Mesenteric fat pad (tissue), 1 donor: ENCODE data around the gene MED13. TPM values are rescaled to one million over a fixed set of nuclear protein-coding genes. Genes with fewer than 3 reads are reported as not detected.
A peak's percentile ranks its signal among the peaks of the same experiment; 100 is the strongest.

Source experiments
- DNase-seq: peaks from one replicate; pipeline ENCODE4 v3.0.0-alpha.2; 2020; ENCODE audit warnings: low spot score
- long read RNA-seq: library from polyadenylated mRNA; unstranded; transcript quantifications from one replicate; pipeline ENCODE4 v2.0.0, GENCODE V29; 2020
- total RNA-seq: library from RNA; stranded (reverse); fragmentation: NEBNext Ultra II Directional; extraction: Animal tissue kit (Norgen Biotek cat#: 25700); gene quantifications from one replicate; pipeline ENCODE4 v1.2.1, GENCODE V29; 2021
- donor health status: DM: yes; HTN: yes; CAD: no.

The MED13 gene, protein sequence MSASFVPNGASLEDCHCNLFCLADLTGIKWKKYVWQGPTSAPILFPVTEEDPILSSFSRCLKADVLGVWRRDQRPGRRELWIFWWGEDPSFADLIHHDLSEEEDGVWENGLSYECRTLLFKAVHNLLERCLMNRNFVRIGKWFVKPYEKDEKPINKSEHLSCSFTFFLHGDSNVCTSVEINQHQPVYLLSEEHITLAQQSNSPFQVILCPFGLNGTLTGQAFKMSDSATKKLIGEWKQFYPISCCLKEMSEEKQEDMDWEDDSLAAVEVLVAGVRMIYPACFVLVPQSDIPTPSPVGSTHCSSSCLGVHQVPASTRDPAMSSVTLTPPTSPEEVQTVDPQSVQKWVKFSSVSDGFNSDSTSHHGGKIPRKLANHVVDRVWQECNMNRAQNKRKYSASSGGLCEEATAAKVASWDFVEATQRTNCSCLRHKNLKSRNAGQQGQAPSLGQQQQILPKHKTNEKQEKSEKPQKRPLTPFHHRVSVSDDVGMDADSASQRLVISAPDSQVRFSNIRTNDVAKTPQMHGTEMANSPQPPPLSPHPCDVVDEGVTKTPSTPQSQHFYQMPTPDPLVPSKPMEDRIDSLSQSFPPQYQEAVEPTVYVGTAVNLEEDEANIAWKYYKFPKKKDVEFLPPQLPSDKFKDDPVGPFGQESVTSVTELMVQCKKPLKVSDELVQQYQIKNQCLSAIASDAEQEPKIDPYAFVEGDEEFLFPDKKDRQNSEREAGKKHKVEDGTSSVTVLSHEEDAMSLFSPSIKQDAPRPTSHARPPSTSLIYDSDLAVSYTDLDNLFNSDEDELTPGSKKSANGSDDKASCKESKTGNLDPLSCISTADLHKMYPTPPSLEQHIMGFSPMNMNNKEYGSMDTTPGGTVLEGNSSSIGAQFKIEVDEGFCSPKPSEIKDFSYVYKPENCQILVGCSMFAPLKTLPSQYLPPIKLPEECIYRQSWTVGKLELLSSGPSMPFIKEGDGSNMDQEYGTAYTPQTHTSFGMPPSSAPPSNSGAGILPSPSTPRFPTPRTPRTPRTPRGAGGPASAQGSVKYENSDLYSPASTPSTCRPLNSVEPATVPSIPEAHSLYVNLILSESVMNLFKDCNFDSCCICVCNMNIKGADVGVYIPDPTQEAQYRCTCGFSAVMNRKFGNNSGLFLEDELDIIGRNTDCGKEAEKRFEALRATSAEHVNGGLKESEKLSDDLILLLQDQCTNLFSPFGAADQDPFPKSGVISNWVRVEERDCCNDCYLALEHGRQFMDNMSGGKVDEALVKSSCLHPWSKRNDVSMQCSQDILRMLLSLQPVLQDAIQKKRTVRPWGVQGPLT (N-terminal part only)
- 67.3 TPM for total RNA-seq
- long read RNA-seq, partial matches to known transcripts, result 1 of 10 reads
- long read RNA-seq, other reads (novel, unspliced or antisense), result 9 of 10 reads

DNA sequence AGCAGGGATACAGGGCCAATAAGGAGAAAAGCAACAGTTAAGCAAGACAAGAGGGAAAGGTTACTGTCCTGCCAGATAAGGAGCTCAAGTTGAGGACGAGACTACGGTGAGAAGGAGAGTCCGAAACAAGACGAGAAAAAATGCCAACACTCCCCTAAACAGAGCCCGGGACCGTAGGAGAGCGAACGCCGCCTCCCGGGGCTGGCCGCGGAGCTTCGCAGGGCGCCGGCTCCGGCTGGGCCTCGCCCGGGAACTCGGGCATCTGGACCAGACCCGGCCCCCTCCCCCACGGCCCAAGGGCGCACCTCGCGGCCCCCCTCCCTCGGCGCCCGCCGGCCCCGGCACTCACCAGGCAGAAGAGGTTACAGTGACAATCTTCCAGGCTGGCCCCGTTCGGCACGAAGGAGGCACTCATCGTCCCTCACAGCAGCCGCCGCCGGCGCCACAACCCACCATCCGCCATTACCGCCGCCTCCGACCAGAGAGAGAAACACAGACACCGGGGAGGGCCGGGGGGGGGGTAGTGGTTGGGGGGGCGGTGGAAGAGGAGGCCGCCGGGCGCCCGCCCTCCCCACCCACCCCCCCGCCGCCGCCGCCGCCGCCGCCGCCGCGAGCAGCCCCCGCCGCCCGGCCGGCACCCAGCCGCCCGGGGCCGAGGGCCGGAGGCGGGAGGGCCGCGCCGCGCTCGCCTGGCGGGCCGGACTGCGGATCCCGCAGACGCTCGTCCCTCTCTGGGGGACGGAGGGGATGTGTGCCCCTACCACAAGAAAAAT lies at the start of gene MED13:
MED13 (minus strand) TSS at position 488 of the 773 bp plus-strand sequence; CDS start at position 415, 73 bp downstream.
- DNase-seq, result no peak

DNA sequence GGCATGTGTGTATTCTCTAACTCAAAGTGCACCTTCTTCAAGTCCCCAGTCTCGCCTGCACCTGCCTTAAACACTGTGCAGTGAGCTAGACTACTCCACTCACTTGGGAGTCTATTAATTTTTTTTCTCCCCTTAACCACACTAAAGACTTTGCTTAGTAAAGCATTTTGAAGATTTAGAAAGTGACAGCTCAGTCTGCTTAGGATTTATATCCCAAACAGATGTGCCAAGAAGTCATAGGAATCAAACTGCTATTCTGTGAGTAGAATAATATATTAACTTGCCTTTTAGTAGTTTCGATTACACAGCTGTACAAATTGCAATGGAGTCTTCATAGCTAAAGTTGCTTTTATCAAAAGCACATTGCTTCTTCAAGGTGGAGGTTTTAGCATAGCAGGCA lies 47.2 kb upstream of the MED13 start:
- no peak for DNase-seq

DNA sequence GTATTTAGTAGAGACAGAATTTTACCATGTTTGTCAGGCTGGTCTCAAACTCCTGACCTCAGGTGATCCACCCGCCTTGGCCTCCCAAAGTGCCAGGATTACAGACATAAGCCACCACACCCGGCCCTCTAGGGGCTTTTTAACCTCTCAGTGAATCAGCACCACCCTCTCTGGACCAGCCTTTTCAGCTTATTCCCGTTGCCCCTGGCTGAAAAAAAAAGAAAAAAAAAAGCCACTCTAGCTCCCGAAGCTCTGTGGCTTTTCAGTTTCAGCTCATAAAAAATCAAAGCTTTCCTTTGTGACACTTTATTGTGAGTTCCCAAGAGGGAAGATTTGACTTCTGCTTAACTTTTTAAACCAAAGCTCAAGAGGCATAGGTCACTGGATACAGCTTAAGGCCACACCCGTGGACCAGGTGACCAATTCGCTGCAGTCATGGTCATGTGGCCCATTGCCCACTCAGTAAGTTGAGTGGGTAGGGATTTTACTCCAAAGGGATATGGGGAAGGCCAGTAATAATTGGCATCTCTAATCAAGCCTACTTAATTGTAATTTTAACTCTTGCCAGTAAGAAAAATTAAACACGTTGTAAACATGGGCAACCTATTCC lies 46.6 kb upstream of the MED13 start:
- DNase-seq, result no peak

DNA sequence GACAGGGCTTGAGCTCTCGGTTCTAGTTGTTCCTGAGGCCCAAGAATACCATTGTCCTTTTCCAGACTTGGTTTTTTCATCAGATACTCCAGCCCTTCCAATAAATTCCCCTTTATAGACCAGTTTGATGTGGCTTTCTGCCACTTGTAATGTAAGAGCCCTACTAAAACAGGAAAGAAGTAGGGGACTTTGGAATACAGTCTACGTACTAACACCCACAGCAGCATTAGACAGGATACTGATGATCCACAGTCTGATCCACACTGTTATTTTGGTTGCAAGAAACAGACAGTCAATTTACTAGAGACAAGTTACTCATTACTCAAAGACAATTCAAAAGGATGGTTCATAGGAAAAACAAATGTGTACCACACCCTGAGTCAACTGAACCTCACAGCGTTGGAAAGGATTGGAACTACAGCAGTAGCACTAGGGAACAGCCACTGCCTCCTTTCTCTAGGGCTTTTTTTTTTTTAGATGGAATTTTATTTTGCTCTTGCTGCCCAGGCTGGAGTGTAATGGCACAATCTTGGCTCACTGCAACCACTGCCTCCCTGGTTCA lies 45.9 kb upstream of the MED13 start:
- DNase-seq, result no peak

DNA sequence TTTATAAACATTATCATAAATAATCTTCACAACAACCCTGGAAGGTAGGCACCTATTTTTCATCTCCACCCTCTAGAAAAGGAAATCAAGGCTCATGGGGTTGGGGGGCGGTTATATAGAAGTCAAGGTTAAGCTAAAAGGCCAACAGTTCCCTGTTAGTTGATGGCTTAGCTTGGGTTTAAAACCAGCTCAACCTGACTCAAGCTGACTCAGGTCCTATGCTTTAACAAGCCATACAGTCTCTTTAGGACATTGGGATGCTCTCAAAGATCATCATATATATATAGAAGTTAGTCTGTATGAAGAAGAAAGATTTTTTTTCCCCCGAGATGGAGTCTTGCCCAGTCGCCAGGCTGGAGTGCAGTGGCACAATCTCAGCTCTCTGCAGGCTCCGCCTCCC lies 44.8 kb upstream of the MED13 start:
- no peak for DNase-seq

DNA sequence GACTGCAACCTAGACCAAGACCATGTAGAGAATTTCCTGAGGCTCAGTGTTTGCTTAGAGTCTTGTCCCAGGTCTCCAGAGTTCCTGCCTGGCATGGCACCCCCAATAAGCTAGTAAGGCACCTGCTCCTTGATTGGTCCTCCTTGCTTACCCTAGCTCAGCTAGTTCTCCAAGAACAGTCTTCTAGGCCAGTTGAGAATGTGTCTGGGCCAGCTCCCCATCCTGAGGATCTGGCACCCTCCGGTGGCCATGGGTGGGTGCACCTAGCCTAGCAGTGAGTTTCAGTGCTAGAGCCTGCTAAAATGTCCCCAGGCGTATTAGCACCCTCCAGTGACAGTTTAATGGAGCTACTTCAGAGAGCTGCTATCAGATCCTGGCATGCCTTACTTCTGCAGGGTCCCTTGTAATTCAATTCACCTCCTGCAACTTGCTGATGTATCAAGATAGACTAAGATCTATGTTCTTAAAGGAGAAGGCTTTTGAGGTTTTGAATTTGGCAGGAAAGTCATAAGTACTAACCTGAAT lies 44.4 kb upstream of the MED13 start:
- DNase-seq, result peak; percentile 62

DNA sequence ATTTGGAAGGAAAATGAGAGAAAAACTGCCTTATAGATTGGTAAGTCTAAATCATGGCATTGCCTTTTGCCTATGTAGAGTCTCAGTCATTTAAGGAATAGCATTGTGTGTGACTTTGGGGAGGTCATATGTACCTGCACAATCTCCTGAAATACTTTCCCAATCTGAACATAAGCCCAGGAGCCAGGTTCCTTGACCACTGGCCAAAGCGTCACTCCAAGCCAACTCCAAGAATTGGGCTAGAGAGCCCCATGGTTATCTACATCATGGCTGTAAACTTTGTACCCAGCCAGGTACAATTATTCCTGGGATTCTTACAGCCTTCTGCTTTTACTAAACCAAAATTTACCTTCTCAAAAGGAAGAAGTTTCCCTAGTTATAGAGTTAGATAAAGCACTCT lies 40.8 kb upstream of the MED13 start:
- DNase-seq, result peak; percentile 4

DNA sequence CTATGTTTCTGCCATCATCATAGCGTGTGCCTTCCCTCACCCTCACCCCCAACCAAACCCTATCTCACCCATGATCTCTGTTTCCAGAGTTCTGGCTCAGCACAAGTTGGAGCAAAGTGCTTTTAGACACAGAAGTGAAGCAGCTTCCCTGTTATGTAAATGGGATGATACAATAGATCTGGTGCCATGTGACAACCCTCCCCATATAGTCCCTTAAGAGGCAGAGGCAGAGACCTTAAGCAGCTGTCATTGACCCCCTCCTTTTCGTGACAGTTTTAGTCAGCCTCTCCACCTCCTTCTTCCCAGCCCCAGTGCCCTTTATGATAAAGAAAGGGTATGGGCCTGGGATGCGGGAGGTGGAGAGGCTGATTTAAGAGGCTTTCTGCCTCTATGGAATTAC lies 40.3 kb upstream of the MED13 start:
- no peak for DNase-seq

DNA sequence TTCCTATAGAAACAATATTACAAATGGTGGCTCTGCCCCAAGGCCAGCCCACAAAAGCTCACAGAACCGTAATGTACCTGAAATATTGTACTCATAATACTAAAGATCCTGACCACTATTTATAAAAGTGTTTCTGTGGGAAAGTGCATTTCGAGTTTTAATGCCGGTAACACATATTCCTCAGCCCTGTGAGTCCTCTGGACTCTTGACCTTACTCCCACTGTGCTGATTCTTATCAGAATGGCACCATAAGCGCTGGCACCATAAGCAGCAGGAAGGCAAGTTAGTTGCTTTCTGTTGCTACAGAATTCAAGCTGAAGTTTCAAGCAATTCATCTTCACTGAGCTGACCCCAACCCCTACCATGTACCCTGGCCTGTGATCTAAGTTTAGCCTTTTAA lies 36.4 kb upstream of the MED13 start:
- DNase-seq, result no peak

DNA sequence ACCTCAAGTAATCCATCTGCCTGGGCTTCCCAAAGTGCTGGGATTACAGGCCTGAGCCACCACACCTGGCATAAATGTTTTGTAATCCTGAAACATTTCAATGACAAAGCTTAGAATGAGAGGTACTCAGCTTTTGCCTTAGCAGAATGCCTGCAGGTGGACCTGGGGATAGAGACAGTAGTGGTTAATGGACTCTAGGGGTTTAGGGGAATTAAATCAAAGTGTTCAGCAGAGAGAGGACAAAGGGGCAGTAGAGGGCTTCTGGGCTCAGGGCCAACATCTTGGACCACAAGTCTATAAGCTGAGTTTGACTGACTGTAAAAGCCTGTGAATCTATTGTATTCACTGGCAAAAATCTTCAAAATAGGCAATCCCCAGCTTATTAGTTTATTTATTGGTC lies 36.0 kb upstream of the MED13 start:
- DNase-seq, result no peak

DNA sequence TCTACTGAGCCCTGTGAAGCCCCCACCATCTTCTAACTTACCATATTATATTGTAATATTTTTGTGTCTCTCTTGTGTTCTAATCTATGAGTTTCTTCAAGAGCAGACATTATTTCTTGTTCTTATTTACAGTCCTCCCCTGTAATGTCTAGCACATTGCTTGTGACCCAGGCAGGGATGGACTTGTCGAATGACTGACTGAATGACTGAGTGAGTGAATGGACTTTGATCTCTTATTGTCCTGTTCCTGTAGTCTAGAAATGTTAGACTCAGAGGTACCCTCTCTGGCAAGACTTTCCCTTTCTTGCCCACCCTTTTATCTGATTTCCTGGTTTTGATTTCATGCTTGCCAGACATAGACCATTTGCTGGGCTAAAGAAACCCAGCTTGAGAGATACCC lies 35.0 kb upstream of the MED13 start:
- DNase-seq, result no peak

DNA sequence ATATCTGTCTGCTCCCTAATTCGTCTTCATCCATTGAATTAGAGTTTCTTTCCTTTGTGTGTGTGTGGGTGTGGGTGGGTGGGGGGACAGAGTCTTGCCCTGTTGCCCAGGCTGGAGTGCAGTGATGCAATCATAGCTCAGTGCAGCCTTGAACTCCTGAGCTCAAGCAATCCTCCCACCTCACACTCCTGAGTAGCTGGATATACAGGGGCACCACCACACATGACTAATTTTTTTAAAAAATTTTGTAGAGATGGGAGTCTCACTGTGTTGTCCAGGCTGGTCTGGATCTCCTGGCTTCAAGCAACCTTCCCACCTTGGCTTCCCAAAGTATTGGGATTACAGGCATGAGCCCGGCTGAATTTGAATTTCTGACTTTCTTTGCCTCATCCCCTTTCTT lies 34.5 kb upstream of the MED13 start:
- DNase-seq, result no peak

DNA sequence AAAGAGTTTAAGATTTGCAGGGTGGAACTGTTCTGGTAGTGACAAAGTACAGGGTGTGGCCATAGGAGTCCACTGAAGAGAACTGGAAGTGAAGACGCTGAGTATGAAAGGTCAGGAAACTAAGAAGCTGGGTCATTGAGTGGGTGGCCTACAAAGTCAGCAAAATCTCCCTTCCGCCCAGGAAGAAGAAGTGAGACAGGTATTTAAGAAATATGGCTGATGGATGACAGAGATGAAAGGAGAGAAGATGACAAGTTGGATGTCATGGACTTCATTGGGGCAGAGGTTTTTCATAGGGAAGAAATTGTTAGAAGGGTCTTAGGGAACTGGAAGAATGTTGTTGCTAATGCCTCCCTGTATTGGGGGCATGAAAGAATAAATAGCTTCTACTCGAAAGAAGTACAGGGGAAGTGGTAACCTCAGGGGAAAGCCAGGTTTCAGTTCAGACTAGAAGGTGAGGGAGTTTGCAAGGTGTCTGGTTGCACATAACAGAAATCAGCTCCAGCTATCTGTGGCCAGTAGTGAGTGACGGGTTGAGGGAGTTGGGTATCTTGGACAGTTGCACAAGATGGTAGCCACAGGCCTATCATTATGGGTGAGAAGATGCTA lies 33.6 kb upstream of the MED13 start:
- no peak for DNase-seq

DNA sequence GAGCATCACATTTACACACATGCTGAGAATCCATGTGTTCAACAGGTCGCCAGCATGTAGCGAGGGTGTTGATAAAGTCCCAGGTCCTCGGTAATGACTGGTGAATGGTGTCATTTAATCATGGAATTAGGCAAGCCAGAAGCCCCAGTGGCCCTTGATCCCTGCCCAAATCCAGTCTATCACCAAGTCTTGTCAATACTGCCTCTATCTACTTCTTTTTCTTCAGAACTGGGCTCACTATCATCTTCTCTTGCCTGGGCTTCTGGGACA lies 31.3 kb upstream of the MED13 start:
- no peak for DNase-seq

DNA sequence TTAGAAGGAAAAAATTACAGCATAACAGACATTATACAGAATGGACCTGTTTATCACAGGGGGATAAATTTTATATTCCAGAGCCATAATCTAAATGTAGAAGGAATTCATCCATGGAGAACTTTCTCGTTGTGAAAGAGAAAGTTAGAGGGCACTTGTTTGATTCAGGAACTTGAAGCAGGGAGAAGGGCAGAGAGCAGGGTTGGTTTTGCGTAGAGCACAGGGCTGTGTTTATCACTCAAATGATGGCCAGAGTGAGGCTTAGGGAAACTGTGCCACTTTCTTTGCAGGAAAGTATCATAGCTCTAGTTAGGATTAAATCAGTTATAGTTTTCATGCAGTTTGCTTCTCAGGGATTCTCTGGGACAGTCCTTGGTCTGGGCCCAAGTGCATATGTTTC lies 29.1 kb upstream of the MED13 start:
- no peak for DNase-seq

DNA sequence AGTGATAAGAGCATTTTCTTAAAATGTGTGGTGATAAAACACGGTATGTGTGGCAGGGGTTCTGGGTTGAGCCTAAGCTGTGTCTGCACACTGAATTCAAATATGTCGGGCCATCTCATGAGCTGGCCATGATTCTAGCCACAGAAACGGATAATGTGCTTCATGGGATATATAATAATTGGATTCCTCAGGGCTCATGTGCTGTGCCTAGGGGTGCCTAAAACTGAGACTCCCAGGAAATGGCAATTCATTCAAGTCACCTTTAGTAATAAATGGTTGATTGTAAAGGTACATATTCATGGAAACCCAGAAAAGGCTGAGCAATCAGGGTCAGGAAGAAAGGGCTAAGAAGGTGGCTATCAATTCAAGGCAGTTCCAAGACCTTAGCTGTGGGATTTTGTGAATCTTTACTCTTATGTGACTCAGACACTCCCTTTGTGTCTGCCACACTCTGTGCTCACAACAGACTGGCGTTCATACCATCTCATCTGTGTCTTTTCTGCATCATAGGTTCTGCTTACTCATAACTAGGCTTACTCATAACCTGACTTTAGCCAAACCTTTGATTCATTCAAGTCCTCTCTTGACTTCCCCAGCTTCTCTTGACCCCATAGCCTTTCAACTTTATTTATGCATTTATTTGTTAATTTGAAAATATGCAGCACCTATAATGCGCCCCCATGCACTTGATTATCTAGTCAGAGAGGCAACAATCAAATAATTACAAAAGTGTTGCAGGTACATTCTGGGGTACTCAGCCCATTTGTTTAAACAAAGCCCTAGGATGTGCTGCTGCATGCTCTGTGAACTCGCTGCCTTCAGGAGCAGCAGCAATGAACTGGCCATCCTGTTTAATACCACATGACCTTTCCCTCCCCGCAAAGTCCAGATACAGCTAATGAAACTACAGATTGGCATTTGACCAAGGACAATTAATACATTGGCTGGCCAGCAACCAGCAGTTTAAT lies 28.4 kb upstream of the MED13 start:
- DNase-seq, result no peak

DNA sequence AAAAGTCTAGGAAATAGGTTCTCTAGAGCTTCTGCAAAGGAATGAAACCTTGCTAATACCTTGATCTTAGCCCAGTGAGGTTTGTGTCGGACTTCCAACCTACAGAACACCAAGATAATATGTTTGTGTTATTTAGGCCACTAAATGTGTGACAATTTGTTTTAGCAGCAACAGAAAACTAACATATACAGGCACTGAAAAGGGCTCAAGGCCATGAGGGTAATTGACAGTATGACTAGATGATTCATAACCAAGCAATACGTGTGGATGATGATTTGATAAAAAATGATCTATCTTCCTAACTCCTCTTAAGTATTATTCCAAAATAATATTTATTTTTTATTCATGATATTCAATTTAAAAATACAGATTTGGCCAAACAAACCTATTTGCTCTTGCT lies 27.7 kb upstream of the MED13 start:
- no peak for DNase-seq

DNA sequence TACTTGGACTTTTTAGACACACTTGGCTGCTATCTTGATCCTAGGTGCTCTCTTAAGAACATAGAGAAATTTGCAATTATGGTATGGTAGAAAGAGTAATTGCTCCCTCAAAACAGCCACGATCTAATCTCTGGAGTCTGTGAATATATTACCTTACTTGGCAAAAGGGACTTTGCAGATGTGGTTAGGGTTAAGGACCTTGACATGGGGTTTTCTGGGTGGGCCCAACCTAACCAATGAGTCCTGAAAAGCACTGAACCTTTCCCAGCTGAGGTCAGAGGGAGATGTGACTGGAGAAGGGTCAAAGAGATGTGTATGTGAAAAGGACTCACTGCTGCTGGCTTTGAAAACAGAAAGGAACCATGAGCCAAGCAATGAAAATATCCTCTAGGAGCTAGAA lies 26.7 kb upstream of the MED13 start:
- DNase-seq, result no peak
